HG03175 (cell line): ENCODE measurements around the gene MICAL3.
"Not testable (repeated sequence)": the region's sequence is repeated elsewhere in the genome, so short reads cannot be mapped to it uniquely, and the experiment has no call there.

Experiments
- ATAC-seq: cut with Tn5 transposase; IDR thresholded peaks from one replicate; pipeline ENCODE4 v1.9.1; 2021; ENCODE audit warnings: mild to moderate bottlenecking, moderate library complexity; ENCODE audit not compliant: unreplicated experiment

The MICAL3 gene, protein sequence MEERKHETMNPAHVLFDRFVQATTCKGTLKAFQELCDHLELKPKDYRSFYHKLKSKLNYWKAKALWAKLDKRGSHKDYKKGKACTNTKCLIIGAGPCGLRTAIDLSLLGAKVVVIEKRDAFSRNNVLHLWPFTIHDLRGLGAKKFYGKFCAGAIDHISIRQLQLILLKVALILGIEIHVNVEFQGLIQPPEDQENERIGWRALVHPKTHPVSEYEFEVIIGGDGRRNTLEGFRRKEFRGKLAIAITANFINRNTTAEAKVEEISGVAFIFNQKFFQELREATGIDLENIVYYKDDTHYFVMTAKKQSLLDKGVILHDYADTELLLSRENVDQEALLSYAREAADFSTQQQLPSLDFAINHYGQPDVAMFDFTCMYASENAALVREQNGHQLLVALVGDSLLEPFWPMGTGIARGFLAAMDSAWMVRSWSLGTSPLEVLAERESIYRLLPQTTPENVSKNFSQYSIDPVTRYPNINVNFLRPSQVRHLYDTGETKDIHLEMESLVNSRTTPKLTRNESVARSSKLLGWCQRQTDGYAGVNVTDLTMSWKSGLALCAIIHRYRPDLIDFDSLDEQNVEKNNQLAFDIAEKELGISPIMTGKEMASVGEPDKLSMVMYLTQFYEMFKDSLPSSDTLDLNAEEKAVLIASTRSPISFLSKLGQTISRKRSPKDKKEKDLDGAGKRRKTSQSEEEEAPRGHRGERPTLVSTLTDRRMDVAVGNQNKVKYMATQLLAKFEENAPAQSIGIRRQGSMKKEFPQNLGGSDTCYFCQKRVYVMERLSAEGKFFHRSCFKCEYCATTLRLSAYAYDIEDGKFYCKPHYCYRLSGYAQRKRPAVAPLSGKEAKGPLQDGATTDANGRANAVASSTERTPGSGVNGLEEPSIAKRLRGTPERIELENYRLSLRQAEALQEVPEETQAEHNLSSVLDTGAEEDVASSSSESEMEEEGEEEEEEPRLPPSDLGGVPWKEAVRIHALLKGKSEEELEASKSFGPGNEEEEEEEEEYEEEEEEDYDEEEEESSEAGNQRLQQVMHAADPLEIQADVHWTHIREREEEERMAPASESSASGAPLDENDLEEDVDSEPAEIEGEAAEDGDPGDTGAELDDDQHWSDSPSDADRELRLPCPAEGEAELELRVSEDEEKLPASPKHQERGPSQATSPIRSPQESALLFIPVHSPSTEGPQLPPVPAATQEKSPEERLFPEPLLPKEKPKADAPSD (N-terminal part only)

DNA sequence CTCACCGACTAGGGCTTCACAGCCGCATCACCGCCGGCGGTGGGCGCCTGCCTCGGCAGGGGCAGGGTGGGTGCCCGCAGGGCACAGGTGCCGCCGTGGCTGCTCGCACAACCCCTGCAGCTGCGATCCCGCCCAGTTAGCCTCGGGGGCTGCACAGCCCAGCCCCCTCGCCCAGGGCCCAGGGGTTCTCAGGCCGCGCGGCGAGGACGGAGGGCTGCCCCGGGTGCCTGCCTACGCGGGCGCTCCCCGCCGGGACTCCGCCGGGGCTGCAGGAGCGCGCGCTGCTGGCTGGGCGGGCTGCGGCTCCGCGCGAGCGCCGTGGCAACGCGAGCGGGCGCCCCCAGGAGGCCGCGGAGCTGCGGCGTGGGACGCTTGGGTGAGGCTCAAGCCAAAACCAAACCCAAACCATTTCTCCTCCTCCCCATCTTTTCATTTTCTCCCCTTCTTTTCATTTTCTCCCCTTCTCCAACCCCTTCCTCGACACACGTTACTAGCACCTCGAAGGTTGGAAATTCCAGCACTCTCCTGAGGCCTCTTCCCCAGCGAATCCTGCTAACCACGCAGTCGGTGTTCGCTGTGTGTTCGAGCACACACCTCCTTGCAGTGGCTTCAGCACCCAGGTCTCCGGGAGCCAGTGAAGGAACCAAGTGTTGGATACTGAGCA, at the start of gene MICAL3:
MICAL3 (minus strand) TSS at position 286 of the 664 bp plus-strand sequence. CDS start 117,749 bp downstream, outside the sequence.
- no peak for ATAC-seq

DNA sequence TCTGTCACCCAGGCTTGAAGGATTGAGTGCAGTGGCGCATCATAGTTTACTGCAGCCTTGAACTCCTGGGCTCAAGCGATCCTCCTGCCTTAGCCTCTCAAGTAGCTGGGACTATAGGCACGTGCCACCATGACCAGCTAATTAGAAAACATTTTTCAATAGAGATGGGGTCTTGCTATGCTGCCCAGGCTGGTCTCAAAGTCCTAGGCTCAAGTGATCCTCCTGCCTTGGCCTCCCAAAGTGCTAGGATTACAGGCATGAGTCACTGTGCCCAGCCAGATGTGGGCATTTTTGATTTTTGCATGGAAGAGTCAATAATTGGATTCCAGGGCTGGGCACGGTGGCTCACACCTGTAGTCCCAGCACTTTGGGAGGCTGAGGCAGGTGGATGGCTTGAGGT, 49.6 kb upstream of the MICAL3 start:
- ATAC-seq: not testable (repeated sequence)

DNA sequence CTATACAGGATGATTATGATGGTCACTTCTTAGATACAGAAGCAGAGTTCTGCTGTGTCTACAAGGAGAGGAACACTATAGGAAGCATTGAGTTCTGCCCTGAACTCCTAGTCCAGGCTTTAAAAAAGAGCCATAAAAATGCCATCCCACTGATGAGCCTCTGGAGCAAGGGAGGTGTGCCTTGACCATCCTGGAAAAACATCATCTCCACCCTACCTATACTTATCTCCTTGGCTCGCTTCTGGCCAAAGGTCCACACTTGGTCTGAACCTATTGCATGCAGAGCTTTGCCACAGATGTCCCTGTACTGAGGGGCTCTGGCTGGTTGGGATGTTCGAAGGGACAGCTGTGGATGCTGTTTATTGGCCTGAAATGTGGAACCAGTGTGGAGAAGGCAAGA, 49.1 kb upstream of the MICAL3 start:
- ATAC-seq: no peak

DNA sequence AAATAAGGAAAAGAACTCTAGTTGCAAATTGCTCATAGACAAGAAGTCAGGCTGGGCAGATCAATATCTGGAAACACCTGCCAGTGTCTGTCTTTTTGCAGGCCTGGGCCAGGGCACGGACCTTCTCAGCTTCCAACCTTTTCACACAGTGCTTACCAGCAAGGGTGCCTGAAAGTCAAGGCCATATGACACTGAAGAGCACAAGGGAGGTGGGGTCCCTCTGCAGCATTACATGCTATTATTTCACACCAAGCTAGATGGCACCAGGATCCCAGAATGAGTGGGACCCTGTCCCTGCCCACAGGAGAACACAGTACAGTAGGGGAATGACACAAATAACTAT, 47.6 kb upstream of the MICAL3 start:
- no peak for ATAC-seq

DNA sequence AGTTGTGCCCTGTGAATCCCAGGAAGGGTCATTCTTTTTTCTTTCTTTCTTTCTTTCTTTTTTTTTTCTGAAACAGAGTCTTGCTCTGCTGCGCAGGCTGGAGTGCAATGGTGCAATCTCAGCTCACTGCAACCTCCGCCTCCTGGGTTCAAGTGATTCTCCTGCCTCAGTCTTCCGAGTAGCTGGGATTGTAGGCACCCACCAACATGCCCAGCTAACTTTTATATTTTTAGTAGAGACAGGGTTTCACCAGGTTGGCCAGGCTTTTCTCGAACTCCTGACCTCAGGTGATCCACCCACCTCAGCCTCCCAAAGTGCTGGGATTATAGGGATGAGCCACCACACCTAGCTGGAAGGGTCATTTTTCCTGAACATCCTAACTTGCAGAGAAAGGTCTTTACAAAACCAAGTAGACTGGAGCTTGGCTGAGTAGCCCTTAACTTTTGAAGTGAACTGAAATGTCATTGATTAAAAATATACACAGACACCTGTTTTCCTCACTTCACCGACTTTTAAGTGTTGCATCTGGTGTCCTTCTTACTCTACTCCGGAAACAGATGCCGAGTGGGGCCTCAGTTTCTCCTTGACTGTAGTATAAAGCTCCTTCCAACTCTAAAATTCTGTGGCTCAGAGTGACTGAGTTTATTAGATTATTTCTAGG, 47.1 kb upstream of the MICAL3 start:
- not testable (repeated sequence) for ATAC-seq

DNA sequence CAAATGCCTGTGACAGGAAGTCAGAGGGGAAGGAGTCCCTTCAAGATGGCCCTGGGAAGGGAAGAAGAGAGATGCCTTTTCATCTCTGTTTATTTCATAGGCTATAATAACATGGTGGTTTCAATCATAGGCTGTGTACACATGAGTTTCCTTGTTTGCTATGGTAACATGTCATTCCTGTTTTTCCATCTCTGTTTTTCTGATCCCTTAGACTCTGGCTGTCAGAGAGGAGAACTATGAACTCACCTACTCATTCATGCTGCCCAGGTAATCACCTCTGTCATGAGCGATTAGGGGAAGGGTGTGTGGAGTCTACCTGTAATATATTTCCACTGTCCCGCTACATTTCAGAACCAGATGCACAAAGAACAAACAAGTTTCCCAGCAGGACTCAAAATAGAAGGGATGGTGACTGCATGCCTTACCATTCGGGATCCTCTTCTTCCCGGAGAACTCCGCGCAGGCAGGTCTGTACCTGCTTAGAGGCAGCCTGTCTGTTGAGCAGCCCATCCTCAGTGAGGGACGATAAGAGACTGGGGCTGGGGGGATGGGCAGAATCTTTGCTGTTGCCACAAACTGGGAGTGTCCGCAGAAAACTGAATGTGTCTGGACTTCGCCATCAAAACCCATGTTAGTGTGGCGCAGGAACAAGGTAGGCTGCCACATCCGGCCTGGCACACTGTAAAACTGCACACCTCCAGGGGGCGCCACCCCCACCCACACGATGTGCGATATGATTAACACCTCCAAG, 46.4 kb upstream of the MICAL3 start:
- ATAC-seq: no peak

DNA sequence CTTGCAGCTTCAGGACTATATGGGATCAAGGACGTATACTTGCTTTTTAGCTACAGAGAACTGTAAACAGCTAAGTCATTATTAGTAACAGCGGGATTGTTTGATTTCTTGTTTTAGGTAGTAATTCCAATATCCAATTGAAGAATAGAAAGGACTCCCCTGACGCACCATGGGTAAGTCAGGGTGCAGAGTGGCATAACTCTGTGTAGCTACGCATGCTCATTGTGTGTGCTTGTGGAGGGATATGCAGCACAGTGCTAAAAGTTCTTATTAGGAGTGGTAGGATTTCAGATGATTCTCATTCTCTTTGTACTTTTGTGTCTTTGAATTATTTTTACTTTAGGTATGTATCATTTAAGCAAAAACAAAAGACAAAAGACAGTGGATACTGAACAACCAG, 45.7 kb upstream of the MICAL3 start:
- no peak for ATAC-seq

DNA sequence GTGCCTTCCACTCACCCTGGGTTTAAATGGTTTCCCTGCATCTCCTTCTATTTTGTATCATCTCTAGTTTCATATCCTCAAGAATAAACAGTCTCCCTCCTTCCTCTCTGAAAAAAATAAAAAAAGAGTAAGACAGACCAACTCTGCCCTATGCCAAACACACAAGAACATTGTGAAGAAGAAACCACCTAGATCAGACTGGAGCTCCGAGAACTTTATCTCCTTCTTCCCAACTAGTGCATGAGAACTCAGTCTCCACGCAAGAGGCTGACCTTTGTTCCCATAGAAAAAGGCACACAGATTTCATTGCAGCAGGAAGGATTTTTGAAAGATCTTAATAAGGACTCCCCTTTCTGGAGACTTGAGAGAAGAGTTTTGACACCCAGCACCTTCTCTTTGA, 44.7 kb upstream of the MICAL3 start:
- no peak for ATAC-seq

DNA sequence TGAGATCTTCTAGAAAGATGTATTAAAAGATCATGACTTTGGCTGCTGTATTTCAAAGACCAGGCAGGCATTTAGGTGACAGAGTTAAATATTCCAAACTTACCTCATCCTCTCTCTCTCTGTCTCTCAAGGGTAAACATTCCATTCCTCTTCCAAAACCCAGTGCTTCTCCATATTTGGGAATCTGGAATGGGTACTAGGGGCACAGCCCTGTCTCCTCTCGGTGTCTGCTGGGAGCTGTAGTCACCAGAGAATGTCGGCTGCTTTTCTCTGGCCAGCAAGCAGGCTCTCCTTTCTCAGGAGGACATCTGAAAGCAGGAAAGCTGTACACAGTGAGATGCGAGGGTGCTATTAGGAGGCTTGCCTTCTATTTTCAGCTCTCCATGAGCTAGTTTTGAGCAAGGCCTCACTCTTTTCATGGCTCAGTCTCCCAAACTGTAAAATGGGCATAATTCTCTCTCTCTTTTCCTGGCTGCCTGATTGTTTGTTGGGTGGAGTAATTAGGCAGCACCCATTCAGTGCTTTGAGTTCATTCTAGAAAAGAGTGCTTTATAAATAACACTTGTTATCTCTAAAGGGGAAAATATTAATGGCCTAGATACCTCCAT, 44.1 kb upstream of the MICAL3 start:
- no peak for ATAC-seq

DNA sequence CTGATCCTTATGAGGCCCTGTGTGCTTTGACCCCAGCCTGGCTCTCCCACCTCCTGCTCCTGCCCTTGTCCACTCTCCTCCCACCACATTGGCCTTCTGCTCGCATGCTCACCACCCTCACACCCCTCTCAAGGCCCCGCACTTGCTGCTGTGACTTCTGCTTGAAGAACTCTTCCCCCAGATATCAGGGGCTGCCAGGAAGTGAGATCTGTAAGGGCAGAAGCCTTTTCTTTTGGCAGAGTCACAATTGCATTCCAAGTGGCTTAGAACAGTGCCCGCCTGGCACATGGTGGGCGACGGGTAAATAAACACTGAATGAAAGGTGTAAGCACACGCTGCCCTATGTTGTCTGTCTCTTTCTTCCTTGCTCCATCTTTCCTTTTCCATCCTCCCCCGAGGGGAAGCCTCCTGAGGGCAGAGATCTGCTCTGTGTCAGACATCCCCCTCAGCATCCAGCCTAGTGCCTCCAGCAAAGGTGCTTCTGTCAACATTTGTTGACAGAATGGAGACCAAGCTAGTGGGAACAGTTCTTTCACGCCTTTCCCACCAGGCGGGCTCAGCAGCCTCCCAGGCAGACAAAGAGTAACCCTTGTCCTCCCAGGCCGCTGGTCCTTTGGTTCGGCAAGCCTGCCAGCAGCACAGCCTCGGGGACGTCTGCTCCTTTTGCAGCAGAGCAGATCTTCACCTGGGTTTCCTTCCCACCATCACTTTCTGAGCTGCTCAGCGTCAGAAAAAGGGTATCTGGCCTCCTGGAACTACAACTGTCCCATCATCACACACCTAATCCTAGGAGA, 43.4 kb upstream of the MICAL3 start:
- ATAC-seq: no peak

DNA sequence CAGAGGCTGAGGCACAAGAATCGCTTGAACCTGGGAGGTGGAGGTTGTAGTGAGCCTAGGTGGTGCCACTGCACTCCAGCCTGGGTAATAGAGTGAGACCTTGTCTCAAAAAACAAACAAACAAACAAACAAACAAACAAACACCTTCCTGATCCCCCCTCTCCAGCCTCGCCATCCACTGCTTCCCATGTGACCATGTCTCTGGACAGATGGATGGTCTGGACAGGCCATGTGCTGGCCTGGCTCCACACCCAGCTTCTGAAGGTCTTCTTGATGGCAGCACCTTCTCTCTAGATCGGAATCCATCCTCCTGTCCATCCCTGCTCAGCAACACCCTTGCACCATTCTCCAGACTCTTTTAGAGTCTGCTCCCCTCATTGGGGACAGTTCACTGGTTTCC, 42.8 kb upstream of the MICAL3 start:
- no peak for ATAC-seq

DNA sequence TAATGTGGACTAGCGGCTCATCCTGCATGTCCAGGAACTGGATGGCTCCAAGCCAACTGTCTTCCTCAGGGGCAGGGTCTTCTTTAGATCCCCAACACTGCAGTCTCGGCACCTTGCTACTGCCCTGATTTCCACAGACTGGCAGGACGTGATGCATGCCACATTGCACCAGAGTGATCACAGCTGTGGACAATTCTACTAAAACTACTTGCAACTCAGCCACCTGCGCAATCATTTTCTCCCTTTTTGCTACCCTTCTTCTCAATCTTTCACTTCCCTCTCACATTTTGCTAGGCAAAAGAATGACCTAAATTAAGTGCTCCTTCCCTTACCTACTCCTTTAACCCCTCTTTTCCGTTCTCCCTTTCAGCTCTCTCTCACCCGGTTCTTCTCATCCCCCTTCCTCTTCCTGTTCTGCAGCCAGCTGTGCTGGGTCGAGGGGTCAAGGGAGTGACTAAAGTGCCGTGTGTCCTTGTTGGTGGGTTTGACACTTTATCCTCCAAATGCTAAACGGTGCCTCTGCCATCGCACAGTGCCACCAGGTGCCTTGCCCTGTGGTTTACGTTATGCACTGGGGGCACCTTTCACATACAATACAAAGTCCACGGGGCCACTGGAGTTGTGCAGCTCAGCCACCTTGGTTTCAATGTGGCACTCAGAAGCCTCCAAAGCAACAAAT, 42.0 kb upstream of the MICAL3 start:
- ATAC-seq: no peak

DNA sequence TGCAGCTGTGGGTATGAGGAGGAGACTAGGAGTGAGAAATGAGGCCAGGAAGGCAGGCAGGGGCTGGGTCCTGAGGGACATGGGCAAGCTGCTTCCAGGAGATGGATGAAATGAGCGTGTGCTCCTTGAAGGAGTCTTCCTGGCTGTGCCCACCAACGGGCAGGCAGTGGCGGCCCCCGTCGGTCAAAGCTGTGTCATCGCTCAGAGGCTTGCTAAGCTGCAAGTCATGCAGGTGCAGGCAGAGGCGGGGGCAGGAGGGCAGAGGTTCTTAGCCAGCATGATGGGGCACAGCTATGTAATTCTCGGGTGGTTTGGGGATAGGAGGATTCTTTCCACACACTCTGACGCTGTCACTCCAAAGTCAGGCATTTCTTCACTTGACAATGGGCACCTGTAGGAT, 40.9 kb upstream of the MICAL3 start:
- no peak for ATAC-seq

DNA sequence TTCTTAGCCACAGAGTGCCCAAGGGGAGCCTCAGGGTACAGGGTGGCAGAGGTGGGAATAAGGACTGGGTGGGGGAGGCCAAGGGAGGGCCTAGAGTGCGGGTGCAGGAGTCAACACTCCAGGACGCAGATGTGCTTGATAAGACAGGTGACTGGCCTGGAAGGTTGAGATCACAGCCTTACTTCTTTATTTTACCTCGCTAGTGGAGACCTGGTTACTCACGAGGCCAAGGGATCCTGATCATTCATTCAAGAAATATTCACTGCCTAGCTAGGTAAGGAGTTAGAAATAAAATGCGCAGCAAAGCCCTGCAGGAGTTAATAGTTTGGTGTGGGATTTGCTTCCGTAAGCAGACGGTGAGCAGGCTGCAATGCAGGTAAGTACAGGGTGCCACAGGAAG, 40.3 kb upstream of the MICAL3 start:
- ATAC-seq: no peak

DNA sequence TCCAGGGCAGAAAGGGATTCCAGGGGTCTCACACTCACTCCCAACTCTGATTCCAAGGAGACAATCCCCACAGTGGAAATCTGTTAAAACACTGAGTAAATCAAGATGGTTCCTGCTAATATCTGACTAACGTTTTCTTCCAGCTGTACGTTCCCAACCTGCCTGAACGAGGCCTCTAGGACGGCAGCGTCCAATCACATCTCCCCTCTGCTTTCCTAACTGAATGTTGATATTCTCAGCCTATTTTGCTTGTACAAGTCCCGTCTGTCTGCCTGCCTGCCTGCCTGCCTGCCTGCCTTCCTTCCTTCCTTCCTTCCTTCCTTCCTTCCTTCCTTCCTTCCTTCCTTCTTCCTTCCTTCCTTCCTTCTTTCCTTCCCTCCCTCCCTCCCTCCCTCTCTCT, 39.4 kb upstream of the MICAL3 start:
- not testable (repeated sequence) for ATAC-seq

DNA sequence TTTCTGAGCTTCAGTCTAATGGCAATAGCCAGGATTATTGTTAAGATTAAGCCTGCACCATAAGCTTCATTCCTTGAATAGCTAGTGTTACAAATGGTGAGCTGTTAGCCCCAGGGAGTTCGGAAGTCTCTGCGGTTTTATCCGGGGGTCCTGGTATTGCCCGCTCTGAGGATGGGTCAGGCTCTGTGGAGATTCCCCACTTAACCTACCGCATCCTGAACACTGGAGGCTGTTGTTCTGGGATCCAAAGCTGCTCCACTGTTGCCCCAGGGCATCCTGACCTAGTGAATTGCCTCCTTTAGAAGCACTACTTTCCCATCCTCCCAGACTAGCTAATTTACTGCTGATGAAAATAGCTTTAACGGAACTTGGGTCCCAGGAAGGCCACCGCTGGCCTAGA, 38.9 kb upstream of the MICAL3 start:
- ATAC-seq: no peak

DNA sequence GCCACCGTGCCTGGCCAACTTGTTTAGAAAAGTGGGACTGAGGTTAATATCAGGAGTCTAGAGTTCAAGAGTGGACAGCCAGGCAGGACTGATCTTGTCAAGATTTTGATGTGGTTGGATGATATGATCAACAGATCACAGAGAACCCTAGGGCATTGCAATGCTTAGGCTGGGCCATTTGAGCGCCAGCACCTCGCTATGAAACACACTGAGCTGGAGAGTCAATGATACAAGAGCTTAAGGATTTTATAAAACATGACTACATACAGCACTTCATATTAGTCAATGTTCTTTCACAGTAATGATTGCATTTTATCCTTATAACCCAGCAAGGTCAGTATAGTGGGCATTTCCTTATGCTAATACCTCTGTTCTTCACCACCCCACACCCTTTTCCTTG, 38.1 kb upstream of the MICAL3 start:
- ATAC-seq: no peak
